Loucy (cell line): ENCODE results near the gene CLCNKA.

Experiments used
- H2AFZ ChIP-seq: fragments of 200-600 bp; sonication (generic); 2 replicates; pipeline ENCODE4 v1.6.0; 2016; ENCODE audit warnings: antibody characterized with exemption, mild to moderate bottlenecking, low read length, moderate library complexity
- H3F3A ChIP-seq: fragments of 200-600 bp; 2 replicates; pipeline ENCODE4 v1.6.0; 2016; ENCODE audit warnings: antibody characterized with exemption, low read depth, mild to moderate bottlenecking
- H3K27me3 ChIP-seq: fragments of 200-600 bp; sonication (generic); 2 replicates; pipeline ENCODE4 v1.6.1; 2014; ENCODE audit warnings: low read length, mild to moderate bottlenecking; ENCODE audit not compliant: insufficient read depth, poor library complexity, severe bottlenecking
- H3K36me3 ChIP-seq: fragments of 200-600 bp; sonication (generic); 2 replicates; pipeline ENCODE4 v1.6.1; 2016; ENCODE audit warnings: low read length; ENCODE audit not compliant: insufficient read depth
- H3K4me1 ChIP-seq: fragments of 200-600 bp; sonication (generic); 2 replicates; pipeline ENCODE4 v1.5.1; 2014; ENCODE audit warnings: low read length, mild to moderate bottlenecking; ENCODE audit not compliant: insufficient read depth, poor library complexity, severe bottlenecking
- H3K4me2 ChIP-seq: fragments of 200-600 bp; sonication (generic); 2 replicates; pipeline ENCODE4 v1.6.0; 2014; ENCODE audit warnings: antibody characterized with exemption, low read length, low read depth, mild to moderate bottlenecking; ENCODE audit not compliant: poor library complexity, severe bottlenecking
- H3K4me3 ChIP-seq: fragments of 200-600 bp; sonication (generic); 2 replicates; pipeline ENCODE4 v1.5.1; 2014; ENCODE audit warnings: low read length, mild to moderate bottlenecking, mixed read lengths; ENCODE audit not compliant: poor library complexity, severe bottlenecking
- H3K79me2 ChIP-seq: fragments of 200-600 bp; sonication (generic); 2 replicates; pipeline ENCODE4 v1.6.1; 2014; ENCODE audit warnings: low read length; ENCODE audit not compliant: insufficient read depth
- H3K9ac ChIP-seq: fragments of 200-600 bp; sonication (generic); 2 replicates; pipeline ENCODE4 v1.6.0; 2014; ENCODE audit warnings: mild to moderate bottlenecking, low read depth, low read length, moderate library complexity; ENCODE audit not compliant: poor library complexity, severe bottlenecking
- H3K9me2 ChIP-seq: fragments of 200-600 bp; sonication (generic); replicated peaks from 2 replicates; pipeline ENCODE4 v1.6.1; 2016; ENCODE audit warnings: low read depth, low read length, mixed read lengths
- H3K9me3 ChIP-seq: fragments of 200-600 bp; sonication (generic); 2 replicates; pipeline ENCODE4 v1.6.1; 2014; ENCODE audit warnings: mild to moderate bottlenecking, antibody characterized with exemption, low read length, low read depth; ENCODE audit not compliant: insufficient read depth
- H4K20me1 ChIP-seq: fragments of 200-600 bp; sonication (generic); 2 replicates; pipeline ENCODE4 v1.6.0; 2014; ENCODE audit warnings: antibody characterized with exemption, low read length, mild to moderate bottlenecking; ENCODE audit not compliant: insufficient read depth, poor library complexity, severe bottlenecking
- EZH2phosphoT487 ChIP-seq: fragments of 200-600 bp; IDR thresholded peaks from 2 replicates; pipeline ENCODE4 v1.6.1; 2018; ENCODE audit warnings: antibody characterized with exemption, mild to moderate bottlenecking, moderate library complexity, borderline replicate concordance
- TF ChIP-seq, protein P1 (sequence below): fragments of 200-600 bp; sonication (generic); conservative IDR thresholded peaks from 2 replicates; pipeline ENCODE4 v1.5.1; 2014; ENCODE audit warnings: mild to moderate bottlenecking, antibody characterized with exemption, low read length

Gene CLCNKA

GRCh38 chr1:16011936-16012589 lies 9.8 kb upstream of the CLCNKA start:
- no peak overlapping the region for H3K4me2 ChIP-seq
- H3K27me3 ChIP-seq = no peaks in the 10 kb centered on the region
- H2AFZ ChIP-seq = no peak overlapping the region
- no peaks in the 10 kb centered on the region for H3K36me3 ChIP-seq
- H4K20me1 ChIP-seq = no peaks in the 10 kb centered on the region
- TF ChIP-seq, protein P1, sequence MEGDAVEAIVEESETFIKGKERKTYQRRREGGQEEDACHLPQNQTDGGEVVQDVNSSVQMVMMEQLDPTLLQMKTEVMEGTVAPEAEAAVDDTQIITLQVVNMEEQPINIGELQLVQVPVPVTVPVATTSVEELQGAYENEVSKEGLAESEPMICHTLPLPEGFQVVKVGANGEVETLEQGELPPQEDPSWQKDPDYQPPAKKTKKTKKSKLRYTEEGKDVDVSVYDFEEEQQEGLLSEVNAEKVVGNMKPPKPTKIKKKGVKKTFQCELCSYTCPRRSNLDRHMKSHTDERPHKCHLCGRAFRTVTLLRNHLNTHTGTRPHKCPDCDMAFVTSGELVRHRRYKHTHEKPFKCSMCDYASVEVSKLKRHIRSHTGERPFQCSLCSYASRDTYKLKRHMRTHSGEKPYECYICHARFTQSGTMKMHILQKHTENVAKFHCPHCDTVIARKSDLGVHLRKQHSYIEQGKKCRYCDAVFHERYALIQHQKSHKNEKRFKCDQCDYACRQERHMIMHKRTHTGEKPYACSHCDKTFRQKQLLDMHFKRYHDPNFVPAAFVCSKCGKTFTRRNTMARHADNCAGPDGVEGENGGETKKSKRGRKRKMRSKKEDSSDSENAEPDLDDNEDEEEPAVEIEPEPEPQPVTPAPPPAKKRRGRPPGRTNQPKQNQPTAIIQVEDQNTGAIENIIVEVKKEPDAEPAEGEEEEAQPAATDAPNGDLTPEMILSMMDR = no peak
- TF ChIP-seq EZH2phosphoT487 = no peak
- H3F3A ChIP-seq = no peaks in the 10 kb centered on the region
- no peaks in the 10 kb centered on the region for H3K9me3 ChIP-seq
- H3K4me3 ChIP-seq = no peak overlapping the region
- no peaks in the 10 kb centered on the region for H3K4me1 ChIP-seq
- H3K9ac ChIP-seq = no peak overlapping the region
- no peaks in the 10 kb centered on the region for H3K79me2 ChIP-seq
- H3K9me2 ChIP-seq = no peaks in the 10 kb centered on the region

- no peaks in the 10 kb centered on the region for H3K79me2 ChIP-seq
- no peak overlapping the region for H3K9ac ChIP-seq
- H3K4me2 ChIP-seq = no peak overlapping the region
- no peaks in the 10 kb centered on the region for H3K9me2 ChIP-seq
- no peaks in the 10 kb centered on the region for H3K27me3 ChIP-seq
- TF ChIP-seq, protein P1 = no peak
- no peak for TF ChIP-seq EZH2phosphoT487
- H4K20me1 ChIP-seq = no peaks in the 10 kb centered on the region
- H3K9me3 ChIP-seq = no peaks in the 10 kb centered on the region
- no peaks in the 10 kb centered on the region for H3K36me3 ChIP-seq
- peak overlapping the region; percentile 44 for H3K4me3 ChIP-seq
- no peaks in the 10 kb centered on the region for H3F3A ChIP-seq
- 0 out of 2 replicates have a peak overlapping the region, but pooled peaks have one; percentile 19 for H2AFZ ChIP-seq
- no peaks in the 10 kb centered on the region for H3K4me1 ChIP-seq
Observed at GRCh38 chr1:16012590-16013219, 9.1 kb upstream of the CLCNKA start.

GRCh38 chr1:16013220-16013907 lies 8.5 kb upstream of the CLCNKA start:
- H3K4me1 ChIP-seq = no peaks in the 10 kb centered on the region
- no peak overlapping the region for H2AFZ ChIP-seq
- H3K9ac ChIP-seq = no peak overlapping the region

More at GRCh38 chr1:16013220-16013907, 8.5 kb upstream of the CLCNKA start:
- Histone ChIP-seq H3F3A (no peaks in the 10 kb centered on the region), H3K9me2 (no peaks in the 10 kb centered on the region), H3K79me2 (no peaks in the 10 kb centered on the region), H3K36me3 (no peaks in the 10 kb centered on the region), H3K4me3 (peak overlapping the region; percentile 44), H3K9me3 (no peaks in the 10 kb centered on the region), H3K27me3 (no peaks in the 10 kb centered on the region), H3K4me2 (no peak overlapping the region), H4K20me1 (no peaks in the 10 kb centered on the region)
- TF ChIP-seq EZH2phosphoT487 = no peak
- TF ChIP-seq, protein P1 = no peak
